GM12873 (cell line): Measurements from ENCODE around the gene TOMM40.

ENCODE experiments used
- CTCF ChIP-seq: IDR thresholded peaks from 2 replicates; pipeline ENCODE4 v1.5.1; 2012; ENCODE audit warnings: low read depth, mild to moderate bottlenecking, moderate library complexity, low read length, control low read depth; ENCODE audit not compliant: insufficient read depth; ENCODE audit errors: missing control alignments

TOMM40 gene

GRCh38 chr19:44894052-44894400 lies 3.0 kb downstream of the TOMM40 start:
- TF ChIP-seq CTCF, result no peak

GRCh38 chr19:44894946-44895345 lies 3.9 kb downstream of the TOMM40 start:
- TF ChIP-seq CTCF, result no peak

GRCh38 chr19:44897835-44898234 lies 6.8 kb downstream of the TOMM40 start:
- TF ChIP-seq CTCF, result no peak

GRCh38 chr19:44900328-44901244 lies 9.5 kb downstream of the TOMM40 start:
- TF ChIP-seq CTCF, result no peak

GRCh38 chr19:44903216-44903601 lies 12.2 kb downstream of the TOMM40 start:
- no peak for TF ChIP-seq CTCF

GRCh38 chr19:44903602-44904425 lies 12.8 kb downstream of the TOMM40 start:
- TF ChIP-seq CTCF, result peak; percentile 96

GRCh38 chr19:44904426-44904994 lies 13.5 kb downstream of the TOMM40 start:
- peak; percentile 45 for TF ChIP-seq CTCF
